Activated gamma-delta T cell treated with anti-CD3 and anti-CD28 coated beads, Interleukin-2, amount 50 U/mL, for 16 hours (primary cell): ENCODE results near the gene IGFLR1.

ENCODE experiments used
- DNase-seq: peaks from one replicate; pipeline ENCODE4 v3.0.0-alpha.2; 2020; ENCODE audit warnings: low read depth

IGFLR1 gene, protein sequence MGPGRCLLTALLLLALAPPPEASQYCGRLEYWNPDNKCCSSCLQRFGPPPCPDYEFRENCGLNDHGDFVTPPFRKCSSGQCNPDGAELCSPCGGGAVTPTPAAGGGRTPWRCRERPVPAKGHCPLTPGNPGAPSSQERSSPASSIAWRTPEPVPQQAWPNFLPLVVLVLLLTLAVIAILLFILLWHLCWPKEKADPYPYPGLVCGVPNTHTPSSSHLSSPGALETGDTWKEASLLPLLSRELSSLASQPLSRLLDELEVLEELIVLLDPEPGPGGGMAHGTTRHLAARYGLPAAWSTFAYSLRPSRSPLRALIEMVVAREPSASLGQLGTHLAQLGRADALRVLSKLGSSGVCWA

DNA sequence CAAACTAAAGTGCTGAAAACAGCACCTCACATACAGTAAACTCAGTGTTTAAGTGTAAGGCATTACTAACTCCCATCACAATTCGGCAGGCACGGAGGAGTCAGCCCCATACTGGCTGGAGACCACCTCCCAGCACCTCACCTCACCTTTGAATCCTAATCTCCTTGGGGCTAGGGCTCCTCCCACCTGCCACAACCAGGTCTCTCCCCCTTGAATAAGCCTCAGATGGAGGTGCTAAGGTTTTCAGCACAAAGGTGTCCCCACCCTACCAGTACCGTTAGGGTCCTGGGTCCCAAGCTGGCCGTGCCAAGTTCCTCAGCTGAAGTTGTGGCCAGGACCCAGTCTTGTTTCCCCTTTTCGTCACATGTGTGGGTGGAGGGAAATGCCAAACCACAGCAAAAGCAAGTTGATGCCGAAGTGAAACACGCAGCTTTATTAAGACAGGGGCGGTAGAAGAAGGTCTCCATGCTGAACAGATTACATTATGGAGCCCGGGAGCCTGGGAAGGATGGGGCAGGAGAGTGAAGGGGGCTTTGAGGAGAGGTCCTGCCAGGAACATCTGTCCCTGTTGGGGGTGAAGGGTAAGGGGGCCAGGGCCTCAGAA, at the start of gene IGFLR1:
TSS of gene IGFLR1 (minus strand) at position 332 of the 604 bp plus-strand sequence. CDS start 1,272 bp downstream, outside the sequence.
- peak; percentile 70 for DNase-seq

DNA sequence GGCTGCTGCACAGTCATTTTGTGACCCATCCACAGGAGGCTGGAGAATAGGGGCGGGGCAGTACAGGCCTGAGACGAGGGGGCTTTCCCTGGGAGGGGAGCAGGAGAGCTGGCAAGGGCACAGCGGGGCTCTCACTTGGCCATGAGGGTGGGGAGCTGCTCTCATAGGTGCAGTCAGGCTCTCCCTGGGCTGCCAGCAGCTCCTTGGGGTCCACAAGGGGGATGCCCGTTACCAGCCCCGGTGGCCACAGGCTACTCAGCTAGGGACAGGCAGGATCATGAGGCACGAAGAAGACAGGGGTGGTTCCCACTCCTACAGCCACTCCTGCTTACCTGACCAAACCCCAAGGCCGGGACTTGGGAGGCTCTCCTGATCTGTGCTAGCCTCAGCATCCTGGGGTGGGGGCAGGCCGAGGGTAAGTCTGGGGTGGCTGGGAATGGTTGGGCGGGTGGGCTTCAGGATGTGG, 49.6 kb upstream of the IGFLR1 start:
- DNase-seq, result no peak

DNA sequence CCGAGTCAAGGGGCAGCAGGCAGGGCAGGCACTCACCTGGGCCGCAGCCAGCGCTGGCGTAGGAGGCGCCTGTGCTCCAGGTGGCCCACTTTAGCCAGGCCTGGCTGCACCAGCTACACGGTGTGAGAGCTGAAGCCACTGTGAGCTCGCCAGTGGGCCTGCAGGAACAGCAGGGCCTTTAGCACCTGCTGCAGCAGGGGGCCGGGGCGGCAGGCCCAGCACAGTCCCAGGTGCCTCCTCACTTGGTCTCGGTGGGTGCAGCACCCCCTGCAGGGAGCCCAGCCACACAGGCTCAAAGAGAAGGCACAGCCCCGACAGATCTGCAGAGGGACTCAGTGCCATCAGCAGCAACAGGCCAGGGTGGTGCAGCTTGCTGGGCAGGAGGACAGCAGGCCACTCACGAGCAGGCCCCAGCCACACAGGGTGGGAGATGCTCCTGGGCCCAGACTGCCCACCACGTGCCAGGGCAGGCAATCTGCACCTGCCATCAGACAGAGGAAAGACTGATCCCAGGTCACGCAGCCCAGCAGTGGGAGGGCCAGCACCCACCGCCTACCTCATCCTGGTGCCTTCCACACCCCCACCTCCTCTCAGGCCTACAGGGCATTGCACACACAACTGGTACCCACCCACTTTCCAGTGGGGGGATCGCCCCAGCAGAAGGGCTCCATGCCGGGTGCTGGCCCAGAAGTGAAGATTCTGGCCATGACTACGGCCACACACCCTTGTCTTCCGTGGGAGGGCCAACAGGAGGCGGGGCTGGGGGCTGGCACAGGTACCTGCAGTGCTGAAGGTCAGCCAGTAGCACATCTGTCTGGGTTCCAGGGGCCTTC, 48.9 kb upstream of the IGFLR1 start:
- no peak for DNase-seq

DNA sequence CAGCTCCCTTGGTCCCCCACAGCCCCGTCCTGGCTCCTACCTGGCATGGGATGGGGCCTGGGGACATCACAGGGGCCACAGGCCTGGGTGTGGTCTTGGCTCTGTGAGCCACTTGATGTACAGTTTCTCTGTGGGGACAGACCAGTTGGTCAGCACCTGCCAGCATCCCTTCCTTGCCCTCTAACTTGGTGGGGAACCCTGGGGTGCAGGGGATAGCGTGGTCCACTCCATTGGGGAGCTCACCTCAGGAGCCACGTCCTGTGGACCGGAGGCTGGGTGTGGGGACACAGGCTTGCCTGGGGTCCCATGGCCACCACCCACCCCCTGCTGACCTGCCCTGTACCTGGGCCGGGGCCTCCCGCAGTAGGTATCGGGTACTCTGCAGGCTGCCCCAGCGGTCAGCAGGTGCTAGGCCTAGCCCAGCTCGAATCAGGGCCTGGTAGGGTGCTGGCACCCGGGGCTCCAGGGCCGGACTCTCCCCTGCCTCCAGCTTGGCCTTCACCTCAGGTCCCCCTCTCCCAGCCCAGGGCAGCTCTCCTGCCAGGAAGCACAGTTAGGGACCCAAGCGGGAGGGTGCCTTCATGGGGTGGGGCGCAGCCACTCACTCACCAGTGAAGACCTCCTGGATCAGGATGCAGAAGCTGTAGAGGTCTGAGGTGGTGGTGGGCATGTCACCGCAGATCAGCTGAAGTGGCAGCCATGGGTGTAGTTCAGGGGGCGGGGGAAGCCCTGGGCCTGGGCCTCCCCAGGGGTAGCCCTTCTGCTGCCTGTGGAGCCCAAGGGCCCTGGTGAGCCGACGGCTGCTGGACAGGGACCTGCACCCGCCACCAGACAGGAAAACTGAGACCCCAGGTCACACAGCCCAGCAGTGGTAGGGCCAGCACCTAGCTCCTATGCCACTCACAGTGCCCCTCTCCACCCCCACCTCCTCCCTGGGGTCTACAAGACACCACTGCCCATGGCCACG, 48.0 kb upstream of the IGFLR1 start:
- DNase-seq, result no peak

DNA sequence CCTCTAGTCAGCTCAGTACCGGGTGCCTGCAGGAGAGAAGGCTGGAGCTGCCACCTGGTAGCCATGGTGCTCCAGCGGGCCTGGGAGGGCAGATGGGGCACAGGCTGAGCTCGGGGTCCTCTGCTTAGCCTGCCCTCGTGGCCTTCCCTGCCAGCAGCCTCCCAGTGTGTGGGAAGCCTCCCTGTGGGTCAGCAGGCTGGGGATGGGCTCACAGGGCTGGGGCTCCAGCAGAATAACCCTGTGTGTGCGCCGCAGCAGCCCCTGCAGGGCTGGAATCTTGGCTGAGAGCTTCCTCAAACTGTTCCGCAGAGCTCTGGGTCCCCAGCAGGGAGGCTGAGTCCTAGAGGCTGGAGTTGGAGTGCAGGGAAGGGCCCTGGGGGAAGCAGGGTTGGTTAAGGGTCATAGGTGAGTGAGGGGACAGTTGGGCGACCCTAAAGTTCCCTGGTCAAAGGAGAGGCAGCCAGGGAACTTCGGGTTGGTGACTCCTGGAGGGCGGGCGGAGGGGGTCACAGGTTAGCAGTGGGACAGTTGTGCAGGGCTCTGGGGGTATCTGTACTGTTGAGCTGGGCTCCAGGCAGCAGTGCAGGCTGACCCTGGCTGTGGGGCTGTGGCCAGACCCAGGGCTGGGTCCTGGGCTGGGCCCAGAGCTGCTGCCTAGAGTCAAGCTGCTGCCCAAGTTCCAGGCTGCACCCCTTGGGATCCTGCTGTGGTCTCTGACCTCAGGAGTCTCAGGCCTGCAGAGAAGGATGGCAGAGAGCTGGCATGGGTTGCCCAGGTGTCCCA, 47.1 kb upstream of the IGFLR1 start:
- no peak for DNase-seq

DNA sequence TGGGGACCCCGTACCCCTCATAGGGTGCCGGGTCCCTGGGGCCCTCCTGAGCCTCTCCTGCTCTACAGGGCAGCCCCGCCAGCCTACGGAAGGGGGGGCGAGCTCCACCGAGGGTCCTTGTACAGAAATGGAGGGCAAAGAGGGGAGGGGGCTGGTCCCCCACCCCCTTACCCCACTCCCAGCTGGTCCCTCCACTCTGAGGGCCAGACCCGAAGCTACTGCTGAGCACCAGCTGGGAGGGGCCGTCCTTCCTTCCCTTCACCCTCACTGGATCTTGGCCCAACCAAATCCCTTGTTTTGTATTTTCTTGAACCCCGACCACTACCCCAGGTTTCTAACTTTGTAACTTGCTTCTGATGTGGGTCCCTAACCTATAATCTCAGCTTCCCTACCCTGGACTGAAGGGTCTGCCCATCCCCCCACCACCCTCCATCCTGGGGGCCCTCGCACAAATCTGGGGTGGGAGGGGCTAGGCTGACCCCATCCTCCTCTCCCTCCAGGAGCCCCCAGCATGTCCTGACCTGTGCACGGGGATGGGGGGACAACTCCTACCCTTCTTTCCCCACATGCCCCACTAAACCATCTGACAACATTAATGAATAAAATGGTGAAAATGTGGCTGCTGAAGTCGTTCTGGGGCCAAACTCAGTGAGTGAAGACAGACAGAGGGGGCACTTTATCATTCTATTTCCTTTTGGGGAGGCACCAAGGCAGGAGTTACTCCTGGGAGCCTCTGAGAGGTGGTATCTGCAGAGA, 46.1 kb upstream of the IGFLR1 start:
- no peak for DNase-seq

DNA sequence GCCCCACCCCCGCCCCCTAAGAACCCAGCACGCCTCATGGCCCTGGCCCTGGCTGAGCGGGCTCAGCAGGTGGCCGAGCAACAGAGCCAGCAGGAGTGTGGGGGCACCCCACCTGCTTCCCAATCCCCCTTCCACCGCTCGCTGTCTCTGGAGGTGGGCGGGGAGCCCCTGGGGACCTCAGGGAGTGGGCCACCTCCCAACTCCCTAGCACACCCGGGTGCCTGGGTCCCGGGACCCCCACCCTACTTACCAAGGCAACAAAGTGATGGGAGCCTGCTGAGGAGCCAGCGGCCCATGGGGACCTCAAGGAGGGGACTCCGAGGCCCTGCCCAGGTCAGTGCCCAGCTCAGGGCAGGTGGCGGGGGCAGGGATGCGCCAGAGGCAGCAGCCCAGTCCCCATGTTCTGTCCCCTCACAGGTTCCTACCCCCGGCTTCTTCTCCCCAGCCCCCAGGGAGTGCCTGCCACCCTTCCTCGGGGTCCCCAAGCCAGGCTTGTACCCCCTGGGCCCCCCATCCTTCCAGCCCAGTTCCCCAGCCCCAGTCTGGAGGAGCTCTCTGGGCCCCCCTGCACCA, 45.1 kb upstream of the IGFLR1 start:
- no peak for DNase-seq

DNA sequence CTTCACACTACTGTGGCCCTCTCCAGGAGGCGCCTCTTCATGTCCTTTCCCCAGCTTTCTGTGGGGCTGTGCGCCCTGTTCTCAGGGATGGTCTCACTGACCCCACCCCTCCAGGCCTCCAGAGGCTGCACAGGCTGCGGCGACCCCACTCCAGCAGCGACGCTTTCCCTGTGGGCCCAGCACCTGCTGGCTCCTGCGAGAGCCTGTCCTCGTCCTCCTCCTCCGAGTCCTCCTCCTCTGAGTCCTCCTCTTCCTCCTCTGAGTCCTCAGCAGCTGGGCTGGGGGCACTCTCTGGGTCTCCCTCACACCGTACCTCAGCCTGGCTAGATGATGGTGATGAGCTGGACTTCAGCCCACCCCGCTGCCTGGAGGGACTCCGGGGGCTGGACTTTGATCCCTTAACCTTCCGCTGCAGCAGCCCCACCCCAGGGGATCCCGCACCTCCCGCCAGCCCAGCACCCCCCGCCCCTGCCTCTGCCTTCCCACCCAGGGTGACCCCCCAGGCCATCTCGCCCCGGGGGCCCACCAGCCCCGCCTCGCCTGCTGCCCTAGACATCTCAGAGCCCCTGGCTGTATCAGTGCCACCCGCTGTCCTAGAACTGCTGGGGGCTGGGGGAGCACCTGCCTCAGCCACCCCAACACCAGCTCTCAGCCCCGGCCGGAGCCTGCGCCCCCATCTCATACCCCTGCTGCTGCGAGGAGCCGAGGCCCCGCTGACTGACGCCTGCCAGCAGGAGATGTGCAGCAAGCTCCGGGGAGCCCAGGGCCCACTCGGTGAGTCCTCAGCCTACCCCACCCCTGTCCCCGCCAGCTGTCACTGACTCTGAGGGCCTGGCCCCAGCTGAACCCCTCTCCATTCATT, 44.3 kb upstream of the IGFLR1 start:
- DNase-seq, result no peak

DNA sequence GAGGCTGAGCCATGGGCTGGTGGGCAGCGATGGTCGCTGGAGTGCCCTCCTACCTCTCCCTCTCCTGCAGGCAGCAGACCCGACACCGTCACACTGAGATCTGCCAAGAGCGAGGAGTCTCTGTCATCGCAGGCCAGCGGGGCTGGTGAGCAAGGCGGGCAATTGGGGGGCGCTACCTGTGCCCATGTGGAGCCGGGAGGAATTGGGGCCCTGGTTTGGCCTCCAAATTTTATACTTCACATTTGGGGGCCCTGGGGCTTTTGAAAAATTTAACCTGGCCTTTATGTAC, 43.0 kb upstream of the IGFLR1 start:
- no peak for DNase-seq

DNA sequence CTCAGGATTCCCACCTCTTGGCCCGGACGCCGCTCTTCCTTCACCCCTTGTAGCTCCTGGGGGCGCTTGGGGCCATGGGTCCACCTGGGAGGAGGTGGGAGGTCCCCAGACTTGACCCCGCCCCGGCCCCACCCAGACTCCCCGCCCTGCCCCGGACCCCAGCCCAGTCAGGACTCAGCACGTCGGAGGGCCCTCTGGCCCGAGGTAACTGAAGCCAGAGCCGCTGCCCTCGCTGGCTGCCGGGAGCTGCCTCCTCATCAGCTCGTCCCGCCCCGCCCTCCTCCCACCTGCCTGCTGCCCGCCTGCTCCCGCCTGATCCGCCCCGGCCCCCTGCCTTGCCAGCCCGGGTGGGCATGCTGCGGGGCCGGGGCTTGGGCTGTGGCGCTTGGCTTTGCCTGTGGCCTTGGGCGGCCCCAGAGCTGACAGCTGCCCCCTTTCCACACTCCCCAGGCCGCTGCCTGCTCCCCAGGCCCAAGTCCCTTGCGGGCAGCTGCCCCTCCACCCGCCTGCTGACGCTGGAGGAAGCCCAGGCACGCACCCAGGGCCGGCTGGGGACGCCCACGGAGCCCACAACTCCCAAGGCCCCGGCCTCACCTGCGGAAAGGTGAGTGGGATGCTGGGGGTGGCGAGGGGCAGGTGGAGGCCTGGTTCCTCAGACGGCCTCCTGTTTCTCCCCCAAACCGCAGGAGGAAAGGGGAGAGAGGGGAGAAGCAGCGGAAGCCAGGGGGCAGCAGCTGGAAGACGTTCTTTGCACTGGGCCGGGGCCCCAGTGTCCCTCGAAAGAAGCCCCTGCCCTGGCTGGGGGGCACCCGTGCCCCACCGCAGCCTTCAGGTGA, 42.5 kb upstream of the IGFLR1 start:
- no peak for DNase-seq

DNA sequence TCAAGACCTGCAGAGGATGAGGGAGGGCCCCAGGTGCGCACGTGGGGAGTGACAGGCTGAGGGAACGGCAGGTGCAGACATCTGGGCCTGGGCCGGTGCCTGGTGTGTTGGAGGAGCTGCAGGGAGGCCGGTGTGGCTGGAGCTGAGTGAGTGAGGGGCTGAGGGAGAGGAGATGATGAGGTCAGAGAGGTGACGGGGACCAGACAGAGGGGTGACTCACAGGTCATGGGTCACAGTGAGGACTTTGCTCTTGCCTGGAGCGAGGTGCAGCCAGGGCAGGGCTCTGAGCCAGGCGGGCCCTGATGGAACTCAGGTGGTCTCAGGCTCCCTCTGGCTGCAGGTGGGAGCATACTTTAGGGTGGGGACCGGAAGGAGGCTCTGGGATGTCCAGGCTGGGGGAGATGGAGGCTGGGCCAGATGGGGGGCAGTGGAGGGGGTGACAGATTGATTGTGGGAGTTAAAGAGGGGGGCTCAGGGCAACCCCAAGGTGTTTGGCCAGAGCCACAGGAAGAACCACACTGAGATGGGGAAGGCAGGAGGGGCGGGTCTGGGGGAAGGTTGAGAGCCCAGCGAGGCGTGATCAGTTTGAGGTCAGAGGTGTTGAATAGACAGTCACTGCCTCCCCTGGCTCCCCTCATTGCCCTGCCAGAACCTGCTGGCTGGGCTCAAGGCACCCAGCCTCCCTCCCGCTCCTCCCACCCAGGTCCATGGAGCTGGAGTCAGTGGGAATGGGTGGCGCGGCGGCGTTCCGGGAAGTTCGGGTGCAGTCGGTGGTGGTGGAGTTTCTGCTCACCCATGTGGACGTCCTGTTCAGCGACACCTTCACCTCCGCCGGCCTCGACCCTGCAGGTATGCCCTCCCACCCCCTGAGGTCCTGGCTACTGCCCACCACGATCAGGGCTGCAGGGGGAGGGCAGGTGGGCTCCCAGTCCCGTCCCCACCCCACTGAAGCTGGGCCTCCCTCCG, 41.5 kb upstream of the IGFLR1 start:
- no peak for DNase-seq

DNA sequence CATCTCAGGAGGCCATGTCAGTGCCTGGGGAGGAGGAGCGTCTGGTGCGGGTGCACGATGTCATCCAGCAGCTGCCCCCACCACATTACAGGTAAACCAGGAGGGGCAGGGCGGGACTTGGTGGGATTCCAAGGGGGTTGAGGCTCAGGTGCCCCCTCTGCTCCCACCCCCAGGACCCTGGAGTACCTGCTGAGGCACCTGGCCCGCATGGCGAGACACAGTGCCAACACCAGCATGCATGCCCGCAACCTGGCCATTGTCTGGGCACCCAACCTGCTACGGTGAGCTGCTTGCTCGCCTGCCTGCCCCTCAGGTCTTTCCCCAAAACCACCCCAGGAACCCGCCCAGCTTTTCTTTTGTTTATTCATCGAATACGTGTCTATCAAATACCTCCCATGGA, 40.3 kb upstream of the IGFLR1 start:
- DNase-seq, result no peak

DNA sequence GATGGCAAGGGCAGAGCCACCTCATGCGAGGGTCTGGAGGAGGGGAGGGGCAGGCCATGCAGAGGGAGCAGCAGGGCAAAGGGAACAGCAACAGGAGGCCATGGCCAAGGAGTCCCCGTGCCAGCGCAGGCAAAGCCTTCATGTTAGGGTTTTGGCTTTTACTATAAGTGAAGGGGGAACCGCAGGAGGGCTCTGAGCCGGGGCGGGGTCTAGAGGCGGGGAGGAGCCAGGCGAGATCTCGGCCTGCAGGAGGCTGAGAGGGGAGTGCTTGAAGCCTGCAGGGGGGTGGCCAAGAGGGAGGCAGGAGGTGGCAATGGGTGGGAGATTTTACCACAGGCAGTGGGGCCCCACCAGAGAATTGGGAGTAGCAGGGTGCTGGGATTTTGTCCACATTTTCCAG, 39.4 kb upstream of the IGFLR1 start:
- no peak for DNase-seq

DNA sequence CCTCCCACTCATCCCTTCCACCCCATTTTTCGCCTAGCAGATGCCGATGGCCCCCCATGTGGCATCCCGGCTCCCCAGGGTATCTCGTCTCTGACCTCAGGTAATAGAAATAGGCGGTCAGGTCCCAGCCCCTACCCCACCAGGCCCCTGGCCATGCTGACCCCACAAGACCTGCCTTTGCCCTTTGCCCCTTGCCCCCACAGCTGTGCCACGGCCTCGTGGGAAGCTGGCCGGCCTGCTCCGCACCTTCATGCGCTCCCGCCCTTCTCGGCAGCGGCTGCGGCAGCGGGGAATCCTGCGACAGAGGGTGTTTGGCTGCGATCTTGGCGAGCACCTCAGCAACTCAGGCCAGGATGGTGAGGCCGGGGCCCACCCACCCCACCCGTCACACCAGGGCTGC, 38.5 kb upstream of the IGFLR1 start:
- no peak for DNase-seq

DNA sequence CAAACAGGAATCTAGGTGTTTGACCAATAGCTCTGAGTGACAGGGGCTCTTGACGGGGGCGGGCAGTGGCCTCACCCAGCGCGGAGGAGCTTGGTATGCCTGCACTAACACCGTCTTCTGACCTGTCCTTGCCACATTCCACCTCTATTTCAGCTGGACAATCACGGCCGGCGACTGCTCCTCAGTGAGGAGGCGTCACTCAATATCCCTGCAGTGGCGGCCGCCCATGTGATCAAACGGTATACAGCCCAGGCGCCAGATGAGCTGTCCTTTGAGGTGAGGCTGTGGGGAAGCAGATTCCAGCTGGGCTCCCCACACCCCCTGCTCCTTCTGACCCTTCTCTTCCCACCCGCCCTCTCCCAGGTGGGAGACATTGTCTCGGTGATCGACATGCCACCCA, 37.8 kb upstream of the IGFLR1 start:
- no peak for DNase-seq

DNA sequence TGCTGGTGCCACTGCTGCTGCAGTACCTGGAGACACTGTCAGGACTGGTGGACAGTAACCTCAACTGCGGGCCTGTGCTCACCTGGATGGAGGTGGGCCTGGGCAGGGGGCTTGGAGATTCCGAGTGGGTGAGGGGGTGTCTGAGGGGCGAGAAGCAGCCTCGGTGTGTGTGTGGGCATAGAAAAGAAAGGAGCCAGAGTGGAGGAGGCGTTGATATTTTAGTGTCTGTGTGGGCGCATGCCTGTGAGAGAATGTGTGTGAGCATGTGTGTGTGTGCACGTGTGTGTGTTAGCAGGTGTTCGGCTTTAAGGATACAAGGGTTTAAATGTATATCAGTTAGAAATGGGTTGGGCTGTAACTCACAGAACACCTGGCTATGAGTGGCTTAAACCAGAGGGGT, 36.8 kb upstream of the IGFLR1 start:
- no peak for DNase-seq

DNA sequence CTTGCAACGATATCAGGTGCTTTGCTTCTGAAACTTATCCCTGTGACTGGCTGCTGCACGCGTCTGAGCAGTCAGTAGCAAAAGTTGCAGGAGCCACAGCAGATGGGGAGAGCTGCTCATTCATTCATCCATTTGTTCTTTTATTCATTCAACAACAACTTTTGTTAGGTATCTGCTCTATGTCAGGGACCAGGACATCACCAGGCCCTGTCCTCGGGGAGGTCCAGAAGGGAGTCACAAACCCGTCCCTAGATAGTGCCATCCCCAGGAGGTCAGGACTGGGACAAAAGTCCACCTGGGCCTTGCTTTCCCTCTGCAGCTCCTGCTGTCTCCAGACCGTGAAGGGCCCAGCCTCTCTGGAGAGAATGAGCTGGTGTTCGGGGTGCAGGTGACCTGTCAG, 35.7 kb upstream of the IGFLR1 start:
- no peak for DNase-seq
